Sciatic nerve (tissue), 2 donors: ENCODE data around the gene AVPI1. TPM values are rescaled to one million over a fixed set of nuclear protein-coding genes. Genes with fewer than 3 reads are reported as not detected.

Experiments used
- ATAC-seq: fragments of 200-7000 bp; cut with Tn5 transposase; one replicate; pipeline ENCODE4 v1.9.1; 2020; ENCODE audit warnings: mild to moderate bottlenecking, moderate library complexity
- DNase-seq: peaks from one replicate; pipeline ENCODE4 v3.0.0-alpha.2; 2020; ENCODE audit warnings: low spot score
- intact Hi-C: fragments of 100-400 bp; cut with DNase I; formaldehyde crosslinking; loops from one replicate; pipeline ENCODE4 v1.14.2; 2022
- total RNA-seq: library from RNA; stranded (reverse); fragmentation: NEBNext Ultra II Directional; extraction: Animal tissue kit (Norgen Biotek cat#: 25700); gene quantifications from one replicate; pipeline ENCODE4 v1.2.1, GENCODE V29; 2021
- donor health status: DM: no; HTN: no; CAD: no.
- donor health status: DM: no; HTN: no; CAD: no.

The AVPI1 gene
- total RNA-seq, result 41.8 TPM

GRCh38 chr10:97686962-97687784 is at the start of gene AVPI1:
Gene AVPI1, minus strand, starts transcription at chr10:97687241. Its CDS starts 7,336 bp downstream, at chr10:97679905.
- intact Hi-C loops, result no loop called here
- ATAC-seq, result peak; percentile 90
- peak; percentile 98 for DNase-seq

GRCh38 chr10:97736403-97736901 is 49.4 kb upstream of the AVPI1 start:
- peak; percentile 34 for ATAC-seq
- DNase-seq, result no peak

GRCh38 chr10:97734021-97734420 is 47.0 kb upstream of the AVPI1 start:
- no peak for ATAC-seq
- intact Hi-C loops, result no loop called here
- no peak for DNase-seq

More at GRCh38 chr10:97736403-97736901, 49.4 kb upstream of the AVPI1 start:
- intact Hi-C loops, result no loop called here

- ATAC-seq, result no peak
- intact Hi-C loops, result no loop called here
- no peak for DNase-seq
Measured at GRCh38 chr10:97733256-97733655, 46.2 kb upstream of the AVPI1 start.

GRCh38 chr10:97732052-97732359 is 45.0 kb upstream of the AVPI1 start:
- intact Hi-C loops, result no loop called here
- DNase-seq, result no peak
- ATAC-seq, result no peak

GRCh38 chr10:97731346-97732051 is 44.5 kb upstream of the AVPI1 start:
- DNase-seq (peak; percentile 83), ATAC-seq (peak; percentile 80)
- intact Hi-C loops, result no loop called here

- DNase-seq, result no peak
- intact Hi-C loops, result no loop called here
- ATAC-seq, result no peak
Measured at GRCh38 chr10:97729014-97729413, 42.0 kb upstream of the AVPI1 start.

- ATAC-seq (peak; percentile 51), DNase-seq (no peak)
- intact Hi-C loops, result no loop called here
Measured at GRCh38 chr10:97726636-97727178, 39.7 kb upstream of the AVPI1 start.

- DNase-seq (peak; percentile 53), ATAC-seq (no peak)
- intact Hi-C loops, result no loop called here
Measured at GRCh38 chr10:97724341-97724941, 37.4 kb upstream of the AVPI1 start.

GRCh38 chr10:97723001-97723400 is 36.0 kb upstream of the AVPI1 start:
- DNase-seq, result peak; percentile 34
- ATAC-seq, result no peak

GRCh38 chr10:97721871-97722780 is 35.1 kb upstream of the AVPI1 start:
- intact Hi-C loops, result no loop called here
- ATAC-seq (no peak), DNase-seq (no peak)

More at GRCh38 chr10:97723001-97723400, 36.0 kb upstream of the AVPI1 start:
- intact Hi-C loops, result no loop called here

- DNase-seq, result no peak
- ATAC-seq, result no peak
- intact Hi-C loops, result no loop called here
Measured at GRCh38 chr10:97719602-97720001, 32.6 kb upstream of the AVPI1 start.

GRCh38 chr10:97718659-97719142 is 31.7 kb upstream of the AVPI1 start:
- peak; percentile 70 for ATAC-seq
- no peak for DNase-seq
- intact Hi-C loops, result no loop called here

- DNase-seq, result no peak
- intact Hi-C loops, result no loop called here
- ATAC-seq, result peak; percentile 27
Measured at GRCh38 chr10:97718178-97718577, 31.1 kb upstream of the AVPI1 start.

- ATAC-seq, result no peak
- intact Hi-C loops, result no loop called here
- DNase-seq, result peak; percentile 54
Measured at GRCh38 chr10:97717627-97718026, 30.6 kb upstream of the AVPI1 start.

GRCh38 chr10:97715259-97715874 is 28.3 kb upstream of the AVPI1 start:
- no peak for DNase-seq
- ATAC-seq, result no peak
- intact Hi-C loops, result no loop called here

GRCh38 chr10:97714401-97715258 is 27.6 kb upstream of the AVPI1 start:
- ATAC-seq (peak; percentile 79), DNase-seq (peak; percentile 88)
- intact Hi-C loops, result no loop called here
